Vagina (tissue), 2 donors: ENCODE measurements around the gene RETREG1.

Experiments
- CTCF ChIP-seq, 3 experiments: fragments of 450-650 bp in 2 of 3; fragments of 200-600 bp in 1 of 3; sonication (generic) in 1 of 3; IDR thresholded peaks; one replicate each; pipeline ENCODE4 v1.5.1; 2017 to 2019; ENCODE audit warnings: antibody characterized with exemption in 3 of 3, mild to moderate bottlenecking in 2 of 3, moderate library complexity in 2 of 3
- POLR2A ChIP-seq, 2 donors: fragments of 450-650 bp; IDR thresholded peaks; one replicate each; pipeline ENCODE4 v1.6.1; 2017; ENCODE audit warnings: antibody characterized with exemption in 2 of 2, mild to moderate bottlenecking in 2 of 2, moderate library complexity in 2 of 2
- POLR2AphosphoS5 ChIP-seq, 2 donors: sonication (generic); formaldehyde crosslinking; IDR thresholded peaks; one replicate each; pipeline ENCODE4 v1.9.0; 2017; ENCODE audit warnings: antibody characterized with exemption in 2 of 2, mild to moderate bottlenecking in 2 of 2, low read depth in 1 of 2; ENCODE audit not compliant: insufficient read depth in 1 of 2

GRCh38 chr5:16493261-16493660 lies 123.5 kb downstream of the RETREG1 start:
- TF ChIP-seq CTCF (IDR thresholded peaks at IDR 0.05) (no peak), POLR2AphosphoS5 (IDR thresholded peaks at IDR 0.05; ENCODE audit: insufficient read depth in 1 of 2, low read depth in 1 of 2) (no peak), POLR2A (IDR thresholded peaks at IDR 0.05) (no peak)
